WTC11 (cell line): ENCODE data around the gene ZNF804B. TPM values are rescaled to one million over a fixed set of nuclear protein-coding genes. Genes with fewer than 3 reads are reported as not detected.

Experiments
- ATAC-seq: fragments of 200-7000 bp; cut with Tn5 transposase; 2 replicates; pipeline ENCODE4 v1.10.0; 2021; ENCODE audit warnings: mild to moderate bottlenecking, moderate library complexity
- CTCF ChIA-PET: fragments of 300-600 bp; sonication (Branson Sonifier 250); formaldehyde crosslinking; loops from one replicate; lab custom pipeline; 2021; ENCODE audit warnings: antibody characterized with exemption; lab: Charles Lee
- POLR2A ChIA-PET: fragments of 350-600 bp; sonication (Branson Sonifier 250); formaldehyde crosslinking; loops from one replicate; lab custom pipeline; 2021; ENCODE audit warnings: antibody characterized with exemption; lab: Charles Lee
- DNase-seq: peaks from one replicate; pipeline ENCODE4 v3.0.0; 2021; ENCODE audit warnings: low spot score
- H3K27ac Mint-ChIP-seq: 2 replicates; pipeline ENCODE4 v1.8.0; 2021; ENCODE audit warnings: mixed read lengths
- H3K27me3 Mint-ChIP-seq: 2 replicates; pipeline ENCODE4 v1.8.0; 2021; ENCODE audit warnings: low read depth, mild to moderate bottlenecking, moderate library complexity, mixed read lengths
- H3K36me3 Mint-ChIP-seq: 2 replicates; pipeline ENCODE4 v1.8.0; 2021; ENCODE audit warnings: mixed read lengths
- H3K4me1 Mint-ChIP-seq: 2 replicates; pipeline ENCODE4 v1.8.0; 2022; ENCODE audit warnings: mixed read lengths
- H3K4me3 Mint-ChIP-seq: 2 replicates; pipeline ENCODE4 v1.8.0; 2021; ENCODE audit warnings: mild to moderate bottlenecking, moderate library complexity, mixed read lengths
- H3K9me3 Mint-ChIP-seq: 2 replicates; pipeline ENCODE4 v1.8.0; 2021; ENCODE audit warnings: mixed read lengths
- CREM ChIP-seq: sonication (generic); formaldehyde crosslinking; IDR thresholded peaks from 2 replicates; pipeline ENCODE4 v1.8.1; 2022; ENCODE audit warnings: mild to moderate bottlenecking, missing genetic modification reagents, moderate library complexity
- CTCF ChIP-seq: fragments of 200-600 bp; IDR thresholded peaks from 2 replicates; pipeline ENCODE4 v1.8.0; 2022; ENCODE audit warnings: antibody characterized with exemption
- EMX1 ChIP-seq: fragments of 250-450 bp; sonication (Bioruptor Pico); IDR thresholded peaks from 2 replicates; pipeline ENCODE4 v1.8.0; 2021; ENCODE audit warnings: mild to moderate bottlenecking
- GABPB1 ChIP-seq: sonication (generic); formaldehyde crosslinking; IDR thresholded peaks from 2 replicates; pipeline ENCODE4 v1.8.1; 2023; ENCODE audit warnings: mild to moderate bottlenecking, missing genetic modification reagents
- HMGA2 ChIP-seq: fragments of 250-450 bp; sonication (Bioruptor Pico); IDR thresholded peaks from 2 replicates; pipeline ENCODE4 v1.4.0; 2021; ENCODE audit warnings: mild to moderate bottlenecking, moderate library complexity
- JUN ChIP-seq: sonication (generic); formaldehyde crosslinking; IDR thresholded peaks from 2 replicates; pipeline ENCODE4 v1.8.0; 2023; ENCODE audit warnings: mild to moderate bottlenecking, missing genetic modification reagents
- MYBL2 ChIP-seq: sonication (generic); formaldehyde crosslinking; IDR thresholded peaks from 2 replicates; pipeline ENCODE4 v1.8.1; 2023; ENCODE audit warnings: mild to moderate bottlenecking, moderate library complexity, missing genetic modification reagents
- NR2C2 ChIP-seq: sonication (generic); formaldehyde crosslinking; IDR thresholded peaks from 2 replicates; pipeline ENCODE4 v1.8.0; 2022; ENCODE audit warnings: mild to moderate bottlenecking, missing genetic modification reagents
- PRRX2 ChIP-seq: fragments of 250-450 bp; sonication (Bioruptor Pico); IDR thresholded peaks from 2 replicates; pipeline ENCODE4 v1.8.0; 2021; ENCODE audit warnings: mild to moderate bottlenecking
- RELA ChIP-seq: sonication (generic); formaldehyde crosslinking; IDR thresholded peaks from 2 replicates; pipeline ENCODE4 v1.8.1; 2022; ENCODE audit warnings: missing genetic modification reagents, mild to moderate bottlenecking, borderline replicate concordance
- RORB ChIP-seq: fragments of 250-450 bp; sonication (Bioruptor Pico); IDR thresholded peaks from 2 replicates; pipeline ENCODE4 v1.9.0; 2021; ENCODE audit warnings: mild to moderate bottlenecking
- SOX15 ChIP-seq: fragments of 250-450 bp; sonication (Bioruptor Pico); IDR thresholded peaks from 2 replicates; pipeline ENCODE4 v1.9.0; 2021; ENCODE audit warnings: mild to moderate bottlenecking
- TEAD1 ChIP-seq: sonication (generic); formaldehyde crosslinking; IDR thresholded peaks from 2 replicates; pipeline ENCODE4 v1.8.0; 2022; ENCODE audit warnings: mild to moderate bottlenecking, missing genetic modification reagents
- ZNF121 ChIP-seq: sonication (generic); formaldehyde crosslinking; IDR thresholded peaks from 2 replicates; pipeline ENCODE4 v1.8.0; 2023; ENCODE audit warnings: missing genetic modification reagents
- ZNF138 ChIP-seq: sonication (generic); formaldehyde crosslinking; conservative IDR thresholded peaks from 2 replicates; pipeline ENCODE4 v1.8.1; 2022; ENCODE audit warnings: mild to moderate bottlenecking, moderate library complexity, missing genetic modification reagents
- ZNF396 ChIP-seq: fragments of 250-450 bp; sonication (Bioruptor Pico); IDR thresholded peaks from 2 replicates; pipeline ENCODE4 v1.8.0; 2021; ENCODE audit warnings: mild to moderate bottlenecking, moderate library complexity, borderline replicate concordance
- ZNF416 ChIP-seq: fragments of 250-450 bp; sonication (Bioruptor Pico); IDR thresholded peaks from 2 replicates; pipeline ENCODE4 v1.9.0; 2021; ENCODE audit warnings: mild to moderate bottlenecking, inconsistent platforms
- ZNF671 ChIP-seq: fragments of 250-450 bp; sonication (Bioruptor Pico); IDR thresholded peaks from 2 replicates; pipeline ENCODE4 v1.8.0; 2021; ENCODE audit warnings: mild to moderate bottlenecking
- total RNA-seq: library from RNA; stranded (reverse); gene quantifications from 3 replicates; pipeline ENCODE4 v1.2.3, GENCODE V29; 2021
- TF ChIP-seq, protein P1 (sequence below): sonication (generic); formaldehyde crosslinking; IDR thresholded peaks from 2 replicates; pipeline ENCODE4 v1.8.1; 2023; ENCODE audit warnings: mild to moderate bottlenecking, missing genetic modification reagents, moderate library complexity
- TF ChIP-seq, protein P2 (sequence below): fragments of 250-450 bp; sonication (Bioruptor Pico); IDR thresholded peaks from 2 replicates; pipeline ENCODE4 v1.9.0; 2021; ENCODE audit warnings: mild to moderate bottlenecking, borderline replicate concordance
- TF ChIP-seq, protein P3 (sequence below): sonication (generic); formaldehyde crosslinking; IDR thresholded peaks from 2 replicates; pipeline ENCODE4 v1.8.0; 2022; ENCODE audit warnings: mild to moderate bottlenecking, missing genetic modification reagents

Gene ZNF804B
- total RNA-seq, 1 experiment from 2014 or later: 0.04 TPM

DNA sequence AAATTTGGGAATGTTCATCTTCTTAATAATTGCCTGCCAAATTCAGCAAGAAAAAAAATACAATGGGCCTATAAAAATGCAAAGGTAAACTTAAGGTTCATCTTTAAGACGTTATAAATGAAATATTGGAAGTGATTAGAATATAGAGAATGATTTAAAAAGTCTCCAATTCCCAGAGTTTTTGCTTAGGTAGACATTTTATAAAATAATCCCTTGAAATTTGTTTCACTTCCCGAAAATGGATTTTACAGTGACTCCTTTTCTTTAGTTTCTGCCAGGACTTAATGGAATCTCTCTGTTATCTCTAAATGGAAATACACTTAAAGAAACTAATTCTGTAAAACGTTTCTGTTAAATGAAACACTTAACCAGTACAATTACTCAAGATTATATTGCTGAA, 580.2 kb downstream of the ZNF804B start:
- TF ChIP-seq NR2C2 (CRISPR knock-in tag): no peak
- peaks cover 28% of the 10 kb centered on the region for H3K4me1 Mint-ChIP-seq
- H3K27ac Mint-ChIP-seq: no peak overlapping the region
- no peak for DNase-seq
- H3K36me3 Mint-ChIP-seq: no peaks in the 10 kb centered on the region
- H3K27me3 Mint-ChIP-seq: no peaks in the 10 kb centered on the region
- H3K9me3 Mint-ChIP-seq: no peaks in the 10 kb centered on the region
- ChIA-PET POLR2A (no interaction called here), CTCF (no interaction called here)
- H3K4me3 Mint-ChIP-seq: no peak overlapping the region
- ATAC-seq: no peak

- DNase-seq (no peak), ATAC-seq (no peak)
- Mint-ChIP-seq H3K4me1 (no peaks in the 10 kb centered on the region), H3K27me3 (no peaks in the 10 kb centered on the region), H3K9me3 (peaks cover 14% of the 10 kb centered on the region), H3K27ac (no peak overlapping the region), H3K36me3 (0 out of 2 replicates have a peak, but pooled peaks cover 5% of the 10 kb centered on the region), H3K4me3 (no peak overlapping the region)
- no peak for TF ChIP-seq MYBL2 (CRISPR knock-in tag)
- TF ChIP-seq ZNF671 (CRISPR knock-in tag): no peak
- TF ChIP-seq PRRX2 (CRISPR knock-in tag): no peak
- TF ChIP-seq GABPB1 (CRISPR knock-in tag): no peak
- TF ChIP-seq, protein P1, sequence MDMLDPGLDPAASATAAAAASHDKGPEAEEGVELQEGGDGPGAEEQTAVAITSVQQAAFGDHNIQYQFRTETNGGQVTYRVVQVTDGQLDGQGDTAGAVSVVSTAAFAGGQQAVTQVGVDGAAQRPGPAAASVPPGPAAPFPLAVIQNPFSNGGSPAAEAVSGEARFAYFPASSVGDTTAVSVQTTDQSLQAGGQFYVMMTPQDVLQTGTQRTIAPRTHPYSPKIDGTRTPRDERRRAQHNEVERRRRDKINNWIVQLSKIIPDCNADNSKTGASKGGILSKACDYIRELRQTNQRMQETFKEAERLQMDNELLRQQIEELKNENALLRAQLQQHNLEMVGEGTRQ (CRISPR knock-in tag): no peak
- TF ChIP-seq RORB: no peak
- ChIA-PET POLR2A (no interaction called here), CTCF (no interaction called here)
These were observed 597.6 kb downstream of the ZNF804B start for GRCh38 chr7:89357121-89357520.

DNA sequence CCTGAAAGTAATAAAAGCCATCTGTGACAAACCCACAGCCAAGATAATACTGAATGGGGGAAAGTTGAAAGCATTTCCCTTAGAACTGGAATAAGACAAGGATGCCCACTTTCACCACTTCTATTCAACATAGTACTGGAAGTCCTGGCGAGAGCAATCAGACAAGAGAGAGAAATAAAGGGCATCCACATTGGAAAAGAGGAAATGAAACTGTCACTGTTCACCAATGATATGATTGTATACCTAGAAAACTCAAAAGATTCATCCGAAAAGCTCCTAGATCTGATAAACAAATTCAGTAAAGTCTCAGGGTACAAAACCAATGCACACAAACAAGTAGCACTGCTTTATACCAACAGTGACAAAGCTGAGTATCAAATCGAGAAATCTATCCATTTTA, 617.7 kb downstream of the ZNF804B start:
- ATAC-seq (no peak), DNase-seq (no peak)
- Mint-ChIP-seq H3K4me1 (peaks cover 3% of the 10 kb centered on the region), H3K27ac (no peak overlapping the region), H3K36me3 (no peaks in the 10 kb centered on the region), H3K27me3 (no peaks in the 10 kb centered on the region), H3K4me3 (no peak overlapping the region), H3K9me3 (peaks cover 4% of the 10 kb centered on the region)
- CTCF ChIA-PET: no interaction called here
- no peak for TF ChIP-seq SOX15
- TF ChIP-seq JUN (CRISPR knock-in tag): no peak
- no peak for TF ChIP-seq ZNF671 (CRISPR knock-in tag)
- TF ChIP-seq ZNF416 (CRISPR knock-in tag): no peak
- no peak for TF ChIP-seq NR2C2 (CRISPR knock-in tag)
- no peak for TF ChIP-seq CTCF
- no peak for TF ChIP-seq TEAD1 (CRISPR knock-in tag)
- no peak for TF ChIP-seq ZNF138 (CRISPR knock-in tag)
- no peak for TF ChIP-seq ZNF396
- no peak for TF ChIP-seq ZNF121 (CRISPR knock-in tag)
- TF ChIP-seq RELA (CRISPR knock-in tag): no peak
- no peak for TF ChIP-seq CREM (CRISPR knock-in tag)
- TF ChIP-seq, protein P2, sequence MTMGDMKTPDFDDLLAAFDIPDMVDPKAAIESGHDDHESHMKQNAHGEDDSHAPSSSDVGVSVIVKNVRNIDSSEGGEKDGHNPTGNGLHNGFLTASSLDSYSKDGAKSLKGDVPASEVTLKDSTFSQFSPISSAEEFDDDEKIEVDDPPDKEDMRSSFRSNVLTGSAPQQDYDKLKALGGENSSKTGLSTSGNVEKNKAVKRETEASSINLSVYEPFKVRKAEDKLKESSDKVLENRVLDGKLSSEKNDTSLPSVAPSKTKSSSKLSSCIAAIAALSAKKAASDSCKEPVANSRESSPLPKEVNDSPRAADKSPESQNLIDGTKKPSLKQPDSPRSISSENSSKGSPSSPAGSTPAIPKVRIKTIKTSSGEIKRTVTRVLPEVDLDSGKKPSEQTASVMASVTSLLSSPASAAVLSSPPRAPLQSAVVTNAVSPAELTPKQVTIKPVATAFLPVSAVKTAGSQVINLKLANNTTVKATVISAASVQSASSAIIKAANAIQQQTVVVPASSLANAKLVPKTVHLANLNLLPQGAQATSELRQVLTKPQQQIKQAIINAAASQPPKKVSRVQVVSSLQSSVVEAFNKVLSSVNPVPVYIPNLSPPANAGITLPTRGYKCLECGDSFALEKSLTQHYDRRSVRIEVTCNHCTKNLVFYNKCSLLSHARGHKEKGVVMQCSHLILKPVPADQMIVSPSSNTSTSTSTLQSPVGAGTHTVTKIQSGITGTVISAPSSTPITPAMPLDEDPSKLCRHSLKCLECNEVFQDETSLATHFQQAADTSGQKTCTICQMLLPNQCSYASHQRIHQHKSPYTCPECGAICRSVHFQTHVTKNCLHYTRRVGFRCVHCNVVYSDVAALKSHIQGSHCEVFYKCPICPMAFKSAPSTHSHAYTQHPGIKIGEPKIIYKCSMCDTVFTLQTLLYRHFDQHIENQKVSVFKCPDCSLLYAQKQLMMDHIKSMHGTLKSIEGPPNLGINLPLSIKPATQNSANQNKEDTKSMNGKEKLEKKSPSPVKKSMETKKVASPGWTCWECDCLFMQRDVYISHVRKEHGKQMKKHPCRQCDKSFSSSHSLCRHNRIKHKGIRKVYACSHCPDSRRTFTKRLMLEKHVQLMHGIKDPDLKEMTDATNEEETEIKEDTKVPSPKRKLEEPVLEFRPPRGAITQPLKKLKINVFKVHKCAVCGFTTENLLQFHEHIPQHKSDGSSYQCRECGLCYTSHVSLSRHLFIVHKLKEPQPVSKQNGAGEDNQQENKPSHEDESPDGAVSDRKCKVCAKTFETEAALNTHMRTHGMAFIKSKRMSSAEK (CRISPR knock-in tag): no peak
- no peak for TF ChIP-seq HMGA2 (CRISPR knock-in tag)
- TF ChIP-seq, protein P3, sequence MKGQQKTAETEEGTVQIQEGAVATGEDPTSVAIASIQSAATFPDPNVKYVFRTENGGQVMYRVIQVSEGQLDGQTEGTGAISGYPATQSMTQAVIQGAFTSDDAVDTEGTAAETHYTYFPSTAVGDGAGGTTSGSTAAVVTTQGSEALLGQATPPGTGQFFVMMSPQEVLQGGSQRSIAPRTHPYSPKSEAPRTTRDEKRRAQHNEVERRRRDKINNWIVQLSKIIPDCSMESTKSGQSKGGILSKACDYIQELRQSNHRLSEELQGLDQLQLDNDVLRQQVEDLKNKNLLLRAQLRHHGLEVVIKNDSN (CRISPR knock-in tag): no peak
- no peak for TF ChIP-seq EMX1 (CRISPR knock-in tag)
- POLR2A ChIA-PET: no interaction called here
